Measurements from ENCODE around the gene ATG9B. TPM values are rescaled to one million over a fixed set of nuclear protein-coding genes. Genes with fewer than 3 reads are reported as not detected.
A peak's percentile ranks its signal among the peaks of the same experiment; 100 is the strongest.
"Not testable (repeated sequence)": the region's sequence is repeated elsewhere in the genome, so short reads cannot be mapped to it uniquely, and the experiment has no call there.

Gene ATG9B
- total RNA-seq, 2 donors from 2014 or later: 0.22 TPM; not detected in 1

DNA sequence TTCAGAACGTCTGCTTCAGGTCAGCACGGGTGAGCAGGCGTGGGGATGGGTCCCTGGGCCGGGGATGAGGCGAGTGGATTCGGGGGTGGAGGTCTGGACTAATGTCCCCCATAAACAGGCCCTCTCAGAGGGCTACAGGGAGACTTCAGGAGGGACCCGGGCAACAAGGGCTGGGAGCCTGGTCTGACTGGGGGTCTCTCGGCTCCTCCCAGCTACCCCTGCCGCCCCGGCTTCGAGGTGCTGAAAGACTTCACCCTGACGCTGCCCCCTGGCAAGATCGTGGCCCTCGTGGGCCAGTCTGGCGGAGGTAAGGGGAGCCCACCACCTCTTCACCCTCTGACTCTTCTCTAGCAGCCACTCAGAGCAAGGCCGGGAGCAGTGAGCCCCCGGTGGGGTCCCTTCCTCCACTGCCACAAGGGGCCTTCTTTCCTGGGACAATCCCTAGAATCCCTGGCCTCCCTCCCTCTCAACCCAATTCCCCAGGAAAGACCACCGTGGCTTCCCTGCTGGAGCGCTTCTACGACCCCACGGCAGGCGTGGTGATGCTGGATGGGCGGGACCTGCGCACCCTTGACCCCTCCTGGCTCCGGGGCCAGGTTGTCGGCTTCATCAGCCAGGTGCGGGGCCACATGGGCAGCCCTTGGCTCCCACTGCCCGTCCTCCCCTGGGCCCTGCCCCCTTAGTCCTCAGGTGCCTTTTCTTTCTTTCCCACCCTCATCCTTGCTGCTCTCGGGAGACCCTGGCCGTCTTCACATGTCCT, 16.5 kb upstream of the ATG9B start:
- intact Hi-C loops (cut with DNase I, micrococcal nuclease): no loop called here
- ATAC-seq (no peak), DNase-seq (no peak)

GRCh38 chr7:151039850-151040548, 15.7 kb upstream of the ATG9B start:
- intact Hi-C loops (cut with DNase I, micrococcal nuclease): no loop called here
- ATAC-seq (peak; percentile 6), DNase-seq (no peak)

GRCh38 chr7:151038951-151039849, 14.9 kb upstream of the ATG9B start:
- ATAC-seq (peak; percentile 76), DNase-seq (peak; percentile 55 to 63)
- intact Hi-C loops (cut with DNase I, micrococcal nuclease): no loop called here

DNA sequence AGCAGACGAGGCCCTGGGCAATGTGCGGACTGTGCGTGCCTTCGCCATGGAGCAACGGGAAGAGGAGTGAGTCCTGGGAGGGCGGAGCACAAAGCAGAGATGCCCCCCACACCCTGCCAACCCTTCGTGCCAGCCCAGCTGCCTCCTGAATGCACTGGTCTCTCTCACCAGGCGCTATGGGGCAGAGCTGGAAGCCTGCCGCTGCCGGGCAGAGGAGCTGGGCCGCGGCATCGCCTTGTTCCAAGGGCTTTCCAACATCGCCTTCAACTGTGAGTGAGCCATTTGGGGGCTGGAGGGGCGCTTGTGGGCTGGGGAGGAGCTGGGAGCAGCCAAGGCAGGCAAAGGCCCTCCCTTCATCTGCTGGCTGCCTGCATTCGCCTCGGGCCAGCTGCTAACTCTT, 11.6 kb upstream of the ATG9B start:
- intact Hi-C loops (cut with DNase I, micrococcal nuclease): no loop called here
- DNase-seq (no peak), ATAC-seq (no peak)

- no peak for DNase-seq
- intact Hi-C loops (cut with DNase I, micrococcal nuclease): no loop called here
These were observed 10.9 kb upstream of the ATG9B start for GRCh38 chr7:151035026-151035717.

DNA sequence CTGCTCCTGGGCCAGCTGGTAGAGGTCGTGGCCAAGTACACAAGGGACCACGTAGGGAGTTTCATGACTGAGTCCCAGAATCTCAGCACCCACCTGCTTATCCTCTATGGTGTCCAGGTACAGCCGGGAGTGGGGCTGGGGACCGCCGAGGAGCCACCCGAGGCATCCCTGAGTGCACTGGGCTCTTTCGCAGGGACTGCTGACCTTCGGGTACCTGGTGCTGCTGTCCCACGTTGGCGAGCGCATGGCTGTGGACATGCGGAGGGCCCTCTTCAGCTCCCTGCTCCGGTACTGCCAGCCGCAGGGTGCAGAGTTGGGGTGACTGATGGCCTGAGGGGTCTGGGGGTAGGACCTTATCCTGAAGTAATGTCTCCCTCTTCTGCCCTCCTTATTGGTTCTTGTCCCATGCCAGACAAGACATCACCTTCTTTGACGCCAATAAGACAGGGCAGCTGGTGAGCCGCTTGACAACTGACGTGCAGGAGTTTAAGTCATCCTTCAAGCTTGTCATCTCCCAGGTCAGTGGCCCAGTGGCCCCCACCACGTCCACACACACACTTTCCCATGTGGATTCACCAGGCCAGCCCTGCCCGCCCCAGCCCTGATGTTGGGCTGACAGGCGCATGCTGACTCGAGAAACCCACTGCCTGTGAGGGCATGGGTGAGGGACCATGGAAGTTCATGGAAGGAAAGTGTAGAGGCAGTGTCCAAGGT, 10.2 kb upstream of the ATG9B start:
- intact Hi-C loops (cut with DNase I, micrococcal nuclease): no loop called here
- ATAC-seq (no peak), DNase-seq (no peak)

More at GRCh38 chr7:151035026-151035717, 10.9 kb upstream of the ATG9B start:
- no peak for ATAC-seq

- intact Hi-C loops (cut with DNase I, micrococcal nuclease): no loop called here
- ATAC-seq (no peak), DNase-seq (no peak)
These were observed 9.6 kb upstream of the ATG9B start for GRCh38 chr7:151033864-151034249.

DNA sequence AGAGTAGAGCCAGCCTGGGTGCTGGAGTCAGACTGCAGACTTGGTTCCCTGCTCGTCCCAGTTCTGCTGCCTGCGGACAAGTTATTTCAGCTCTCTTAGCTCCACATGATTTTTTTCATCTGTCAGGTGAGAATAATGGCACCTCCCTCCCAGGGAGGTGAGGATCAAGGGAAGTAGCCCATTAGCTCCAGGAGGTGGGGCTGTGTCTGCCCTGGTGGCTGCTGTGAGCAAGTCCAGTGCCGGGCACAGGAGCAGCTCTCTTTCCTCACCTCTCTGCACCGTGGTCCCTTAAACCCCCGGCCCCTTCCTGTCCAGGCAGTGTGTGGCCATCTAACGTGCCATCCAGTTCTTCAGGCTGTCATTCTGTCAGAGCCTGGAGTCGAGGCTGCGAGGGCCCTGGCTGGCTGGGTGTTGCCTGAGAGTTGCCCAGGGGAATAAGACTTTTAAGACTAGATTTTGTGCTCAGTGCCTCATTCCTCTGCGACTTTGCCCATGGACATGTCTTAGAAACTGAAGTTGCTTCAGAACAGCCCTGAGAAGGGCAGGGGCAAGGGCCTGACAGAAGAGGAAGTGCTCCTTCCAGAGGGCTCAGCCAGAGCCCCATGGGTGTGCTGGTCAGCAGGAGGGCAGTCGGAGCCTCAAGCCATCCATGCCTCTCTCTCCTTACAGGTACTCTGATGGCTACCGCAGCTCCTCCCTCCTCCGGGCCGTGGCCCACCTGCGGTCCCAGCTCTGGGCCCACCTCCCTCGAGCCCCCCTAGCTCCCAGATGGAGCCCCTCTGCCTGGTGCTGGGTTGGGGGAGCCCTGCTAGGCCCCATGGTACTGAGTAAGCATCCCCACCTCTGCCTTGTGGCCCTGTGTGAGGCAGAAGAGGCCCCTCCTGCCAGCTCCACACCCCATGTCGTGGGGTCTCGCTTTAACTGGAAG, 8.9 kb upstream of the ATG9B start:
- ATAC-seq (no peak), DNase-seq (no peak)
- intact Hi-C loops (cut with DNase I, micrococcal nuclease): no loop called here

DNA sequence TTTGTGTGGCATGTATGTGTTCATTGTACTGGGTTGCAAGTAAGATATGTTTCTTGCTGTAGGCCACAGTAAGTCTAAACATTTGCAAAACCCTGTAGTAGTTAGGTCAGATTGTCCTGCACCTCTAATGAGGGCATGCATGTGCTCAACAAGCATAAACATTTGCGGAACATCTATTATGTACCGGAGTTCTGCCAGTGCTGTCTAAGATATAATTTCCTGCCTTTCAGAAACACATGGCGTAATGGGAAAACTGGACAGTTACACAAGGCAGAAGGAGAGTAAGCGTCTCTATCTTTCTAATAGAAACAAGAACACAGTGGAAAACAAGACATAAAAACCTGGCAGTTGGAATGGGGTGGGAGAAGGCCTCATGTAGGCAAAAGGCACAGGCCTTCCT, 6.7 kb upstream of the ATG9B start:
- ATAC-seq (no peak), DNase-seq (no peak)
- intact Hi-C loops (cut with DNase I, micrococcal nuclease): no loop called here

DNA sequence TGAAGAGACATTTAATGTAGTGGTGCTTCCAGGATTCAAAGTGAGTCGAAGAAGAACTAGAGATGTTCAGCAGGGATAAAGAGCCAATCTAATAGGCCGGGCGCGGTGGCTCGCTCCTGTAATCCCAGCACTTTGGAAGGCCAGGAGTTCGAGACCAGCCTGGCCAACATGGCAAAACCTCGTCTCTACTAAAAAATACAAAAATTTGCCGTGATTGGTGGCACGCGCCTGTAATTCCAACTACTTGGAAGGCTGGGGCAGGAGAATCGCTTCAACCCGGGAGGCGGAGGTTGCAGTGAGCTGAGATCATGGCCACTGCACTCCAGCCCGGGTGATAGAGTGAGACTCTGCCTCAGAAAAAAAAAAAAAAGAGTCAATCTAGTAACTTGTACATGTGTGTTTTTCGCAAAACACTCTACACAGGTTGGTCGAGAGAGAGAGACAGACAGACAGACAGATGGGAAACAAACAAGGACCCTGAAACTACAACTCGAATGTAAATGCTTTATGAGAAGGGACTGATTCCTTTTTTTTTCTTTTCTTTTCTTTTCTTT, 4.7 kb upstream of the ATG9B start:
- intact Hi-C loops (cut with DNase I, micrococcal nuclease): no loop called here
- ATAC-seq: no peak
- DNase-seq: no peak

DNA sequence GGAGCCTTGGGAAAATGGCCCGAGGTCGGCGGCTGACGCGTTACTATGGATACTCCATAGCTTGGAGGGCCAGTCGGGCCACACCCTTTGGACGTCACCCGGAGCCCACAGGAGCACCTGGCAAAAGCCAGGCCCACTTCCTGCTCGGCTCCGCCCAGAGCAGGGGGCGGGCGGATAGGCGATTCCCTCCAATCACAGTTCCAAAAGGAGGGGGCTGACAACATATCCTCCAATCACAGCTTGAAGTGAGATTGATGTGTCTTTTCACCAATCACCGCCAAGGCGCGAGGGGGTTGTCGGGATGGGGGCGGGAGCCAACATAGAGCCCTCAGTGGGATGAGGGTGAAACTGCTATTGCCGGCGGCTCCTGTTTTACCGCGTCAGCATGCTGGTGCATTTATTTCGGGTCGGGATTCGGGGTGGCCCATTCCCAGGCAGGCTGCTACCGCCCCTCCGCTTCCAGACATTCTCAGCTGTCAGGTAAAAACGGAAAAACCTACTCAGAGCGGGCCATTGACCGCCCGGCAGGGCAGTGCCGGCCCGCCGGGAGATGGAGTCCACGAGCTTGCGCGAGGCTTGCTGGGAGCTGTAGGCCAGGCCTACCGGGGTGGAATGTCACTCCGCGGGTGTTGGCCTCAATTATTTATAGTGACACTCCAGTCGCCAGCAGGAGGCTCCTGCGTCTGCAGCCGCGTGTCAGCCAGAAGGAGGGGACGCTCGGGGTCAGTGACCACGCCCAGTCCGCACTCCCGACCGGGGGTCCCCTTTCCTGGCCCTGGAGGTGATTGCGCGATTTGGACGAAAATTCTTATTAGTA, 4.0 kb upstream of the ATG9B start, which contains the start of gene ABCB8:
Gene ABCB8 (plus strand): TSS at position 320 of the 817 bp plus-strand sequence. CDS start 66 bp downstream, at position 386.
- intact Hi-C loops (cut with DNase I, micrococcal nuclease): no loop called here
- ATAC-seq: peak; percentile 93
- peak; percentile 97 to 99 for DNase-seq

DNA sequence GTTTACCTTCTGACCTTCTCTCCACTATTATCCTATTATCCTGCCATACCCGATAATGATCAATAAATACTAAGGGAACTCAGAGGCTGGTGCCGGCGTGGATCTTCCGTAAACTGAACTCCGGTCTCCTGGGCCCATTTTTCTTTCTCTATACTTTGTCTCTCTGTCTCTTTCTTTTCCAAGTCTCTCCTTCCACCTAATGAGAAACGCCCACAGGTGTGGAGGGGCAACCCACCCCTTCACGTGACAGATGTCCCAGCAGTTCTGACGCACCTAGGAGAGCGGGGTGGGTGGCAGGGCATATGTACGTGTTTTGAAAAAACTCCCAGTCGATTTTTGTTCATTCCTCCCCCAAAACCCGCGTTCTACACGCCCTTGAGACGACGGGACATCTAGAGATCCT, 3.4 kb upstream of the ATG9B start:
- intact Hi-C loops (cut with DNase I, micrococcal nuclease); DNase-seq; ATAC-seq: not testable (repeated sequence)

DNA sequence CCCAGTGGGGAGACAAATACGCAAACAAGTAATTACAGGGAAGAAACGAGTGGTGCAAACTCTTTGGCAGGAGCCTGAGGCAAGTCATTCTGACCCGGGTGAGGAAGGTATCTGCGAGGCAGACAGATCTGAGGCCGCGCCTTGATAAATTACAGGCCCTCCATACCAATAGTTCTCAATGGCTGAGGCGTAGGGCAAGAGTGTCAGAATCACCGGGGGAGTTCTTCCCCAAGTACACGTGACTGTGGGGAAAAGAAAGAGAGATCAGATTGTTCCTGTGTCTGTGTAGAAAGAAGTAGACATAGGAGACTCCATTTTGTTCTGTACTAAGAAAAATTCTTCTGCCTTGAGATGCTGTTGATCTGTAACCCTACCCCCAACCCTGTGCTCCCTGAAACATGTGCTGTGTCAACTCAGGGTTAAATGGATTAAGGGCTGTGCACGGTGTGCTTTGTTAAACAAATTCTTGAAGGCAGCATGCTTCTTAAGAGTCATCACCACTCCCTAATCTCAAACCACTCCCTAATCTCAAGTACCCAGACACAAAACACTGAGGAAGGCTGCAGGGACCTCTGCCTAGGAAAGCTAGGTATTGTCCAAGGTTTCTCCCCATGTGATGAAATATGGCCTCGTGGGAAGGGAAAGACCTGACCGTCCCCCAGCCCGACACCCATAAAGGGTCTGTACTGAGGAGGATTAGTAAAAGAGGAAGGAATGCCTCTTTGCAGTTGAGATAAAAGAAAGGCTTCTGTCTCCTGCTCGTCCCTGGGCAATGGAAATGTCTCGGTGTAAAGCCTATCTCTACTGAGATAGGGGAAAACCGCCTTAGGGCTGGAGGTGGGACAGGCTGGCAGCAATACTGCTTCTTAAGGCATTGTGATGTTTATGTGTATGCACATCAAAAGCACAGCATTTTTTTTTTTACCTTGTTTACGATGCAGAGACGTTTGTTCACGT, 2.8 kb upstream of the ATG9B start:
- ATAC-seq: not testable (repeated sequence)

GRCh38 chr7:151025924-151026671, 1.8 kb upstream of the ATG9B start:
- intact Hi-C loops (cut with DNase I, micrococcal nuclease): no loop called here
- no peak for ATAC-seq
- no peak for DNase-seq

More for the DNA sequence above, 2.8 kb upstream of the ATG9B start:
- intact Hi-C loops (cut with DNase I, micrococcal nuclease); DNase-seq: not testable (repeated sequence)

All from left colon (tissue), 2 donors.